ENCODE results near the gene KLHL40.

Gene KLHL40

GRCh38 chr3:42706721-42707619, 21.6 kb downstream of the KLHL40 start:
- TF ChIP-seq CTCF (IDR thresholded peaks at IDR 0.05; ENCODE audit: low read depth, low read length), result no peak
- TF ChIP-seq MYC (IDR thresholded peaks at IDR 0.05; ENCODE audit: low read depth, low read length), result no peak
- no peak for TF ChIP-seq MAX (IDR thresholded peaks at IDR 0.05; ENCODE audit: low read depth, low read length)
- TF ChIP-seq POLR2A (IDR thresholded peaks at IDR 0.05; ENCODE audit: extremely low read depth, insufficient read length), result no peak

GRCh38 chr3:42707620-42708355, 22.5 kb downstream of the KLHL40 start:
- TF ChIP-seq POLR2A (IDR thresholded peaks at IDR 0.05; ENCODE audit: extremely low read depth, insufficient read length) (no peak), MYC (IDR thresholded peaks at IDR 0.05; ENCODE audit: low read depth, low read length) (no peak), MAX (IDR thresholded peaks at IDR 0.05; ENCODE audit: low read depth, low read length) (no peak), CTCF (IDR thresholded peaks at IDR 0.05; ENCODE audit: low read depth, low read length) (no peak)
- H3K4me3 ChIP-seq (ENCODE audit: low read depth, low read length), result no peak overlapping the region
- DNase-seq (ENCODE audit: low read depth), result no peak

More at GRCh38 chr3:42706721-42707619, 21.6 kb downstream of the KLHL40 start:
- no peak for DNase-seq (ENCODE audit: low read depth)
- no peak overlapping the region for H3K4me3 ChIP-seq (ENCODE audit: low read depth, low read length)

- no peak for DNase-seq (ENCODE audit: low read depth)
- H3K4me3 ChIP-seq (ENCODE audit: low read depth, low read length), result no peak overlapping the region
- TF ChIP-seq MAX (IDR thresholded peaks at IDR 0.05; ENCODE audit: low read depth, low read length), result no peak
- no peak for TF ChIP-seq CTCF (IDR thresholded peaks at IDR 0.05; ENCODE audit: low read depth, low read length)
- no peak for TF ChIP-seq MYC (IDR thresholded peaks at IDR 0.05; ENCODE audit: low read depth, low read length)
- TF ChIP-seq POLR2A (IDR thresholded peaks at IDR 0.05; ENCODE audit: extremely low read depth, insufficient read length), result no peak
Measured at GRCh38 chr3:42708611-42709151, 23.3 kb downstream of the KLHL40 start.

GRCh38 chr3:42709621-42710020, 24.3 kb downstream of the KLHL40 start:
- TF ChIP-seq POLR2A (IDR thresholded peaks at IDR 0.05; ENCODE audit: extremely low read depth, insufficient read length) (no peak), MAX (IDR thresholded peaks at IDR 0.05; ENCODE audit: low read depth, low read length) (no peak), CTCF (IDR thresholded peaks at IDR 0.05; ENCODE audit: low read depth, low read length) (no peak), MYC (IDR thresholded peaks at IDR 0.05; ENCODE audit: low read depth, low read length) (no peak)
- no peak for DNase-seq (ENCODE audit: low read depth)
- no peak overlapping the region for H3K4me3 ChIP-seq (ENCODE audit: low read depth, low read length)

- TF ChIP-seq MYC (IDR thresholded peaks at IDR 0.05; ENCODE audit: low read depth, low read length) (no peak), MAX (IDR thresholded peaks at IDR 0.05; ENCODE audit: low read depth, low read length) (no peak), POLR2A (IDR thresholded peaks at IDR 0.05; ENCODE audit: extremely low read depth, insufficient read length) (no peak), CTCF (IDR thresholded peaks at IDR 0.05; ENCODE audit: low read depth, low read length) (no peak)
- H3K4me3 ChIP-seq (ENCODE audit: low read depth, low read length), result no peak overlapping the region
- no peak for DNase-seq (ENCODE audit: low read depth)
Measured at GRCh38 chr3:42710323-42711021, 25.1 kb downstream of the KLHL40 start.

All from NB4 (cell line).